T-helper 17 cell (primary cell): ENCODE data around the gene HMG20A. TPM values are rescaled to one million over a fixed set of nuclear protein-coding genes. Genes with fewer than 3 reads are reported as not detected.

ENCODE experiments used
- ATAC-seq: fragments of 150-1000 bp; cut with Tn5 transposase; 2 replicates; pipeline ENCODE4 v1.10.0; 2021; ENCODE audit warnings: mild to moderate bottlenecking, moderate library complexity
- DNase-seq, 3 donors: peaks; one replicate each; pipeline versions ENCODE4 v3.0.0 to v3.0.0-alpha.2; 2020 to 2021
- H3K9me3 ChIP-seq: one replicate; pipeline ENCODE4 v1.7.0; 2013; ENCODE audit warnings: low read length, mild to moderate bottlenecking; ENCODE audit not compliant: control insufficient read depth, poor library complexity, severe bottlenecking
- H3K27ac Mint-ChIP-seq: one replicate; pipeline ENCODE4 v1.8.0; 2022; ENCODE audit warnings: mild to moderate bottlenecking, moderate library complexity, mixed read lengths
- H3K27me3 Mint-ChIP-seq: one replicate; pipeline ENCODE4 v1.8.0; 2022; ENCODE audit warnings: mixed read lengths
- H3K36me3 Mint-ChIP-seq: one replicate; pipeline ENCODE4 v1.8.0; 2022; ENCODE audit warnings: low read depth, mixed read lengths
- H3K4me1 Mint-ChIP-seq: one replicate; pipeline ENCODE4 v1.8.0; 2022; ENCODE audit warnings: mild to moderate bottlenecking, mixed read lengths
- H3K4me3 Mint-ChIP-seq: one replicate; pipeline ENCODE4 v1.8.0; 2022; ENCODE audit warnings: mild to moderate bottlenecking, moderate library complexity, mixed read lengths
- total RNA-seq, 4 donors: library from RNA in 2 of 4; stranded (reverse) in 2 of 4; gene quantifications; one replicate each; pipeline ENCODE4 v1.2.3 and lab custom pipeline; 2022 to 2026

HMG20A gene
- total RNA-seq, 2 donors from 2014 or later, result 22.3 to 30.6 TPM

- no peak overlapping the region for H3K4me3 Mint-ChIP-seq
- H3K9me3 ChIP-seq, result no peaks in the 10 kb centered on the region
- ATAC-seq (no peak), DNase-seq (no peak)
- no peak overlapping the region for H3K27ac Mint-ChIP-seq
- H3K36me3 Mint-ChIP-seq, result peaks cover 2% of the 10 kb centered on the region
- H3K4me1 Mint-ChIP-seq, result peaks cover 3% of the 10 kb centered on the region
- H3K27me3 Mint-ChIP-seq, result peaks cover 20% of the 10 kb centered on the region
These were observed 97.8 kb downstream of the HMG20A start for GRCh38 chr15:77518458-77518857.

GRCh38 chr15:77519540-77519939 lies 98.9 kb downstream of the HMG20A start:
- H3K9me3 ChIP-seq, result no peaks in the 10 kb centered on the region
- ATAC-seq (no peak), DNase-seq (no peak)
- Mint-ChIP-seq H3K27me3 (peaks cover 16% of the 10 kb centered on the region), H3K4me1 (no peaks in the 10 kb centered on the region), H3K27ac (no peak overlapping the region), H3K36me3 (no peaks in the 10 kb centered on the region), H3K4me3 (no peak overlapping the region)

GRCh38 chr15:77521206-77521605 lies 100.5 kb downstream of the HMG20A start:
- Mint-ChIP-seq H3K36me3 (no peaks in the 10 kb centered on the region), H3K4me3 (no peak overlapping the region), H3K4me1 (no peaks in the 10 kb centered on the region), H3K27me3 (peaks cover 12% of the 10 kb centered on the region), H3K27ac (no peak overlapping the region)
- no peak for ATAC-seq
- no peaks in the 10 kb centered on the region for H3K9me3 ChIP-seq
- no peak for DNase-seq

GRCh38 chr15:77525400-77525811 lies 104.7 kb downstream of the HMG20A start:
- Mint-ChIP-seq H3K27ac (no peak overlapping the region), H3K36me3 (no peaks in the 10 kb centered on the region), H3K4me1 (no peaks in the 10 kb centered on the region), H3K4me3 (no peak overlapping the region), H3K27me3 (no peaks in the 10 kb centered on the region)
- no peak for DNase-seq
- no peak for ATAC-seq
- H3K9me3 ChIP-seq, result no peaks in the 10 kb centered on the region

- H3K36me3 Mint-ChIP-seq, result no peaks in the 10 kb centered on the region
- DNase-seq, result no peak
These were observed 105.4 kb downstream of the HMG20A start for GRCh38 chr15:77525907-77526594.

GRCh38 chr15:77526595-77527163 lies 106.0 kb downstream of the HMG20A start:
- H3K9me3 ChIP-seq, result no peaks in the 10 kb centered on the region
- no peaks in the 10 kb centered on the region for H3K36me3 Mint-ChIP-seq
- peaks cover 8% of the 10 kb centered on the region for H3K27me3 Mint-ChIP-seq
- DNase-seq (no peak), ATAC-seq (no peak)
- H3K4me3 Mint-ChIP-seq, result no peak overlapping the region
- no peaks in the 10 kb centered on the region for H3K4me1 Mint-ChIP-seq
- H3K27ac Mint-ChIP-seq, result no peak overlapping the region

More at GRCh38 chr15:77525907-77526594, 105.4 kb downstream of the HMG20A start:
- H3K27me3 Mint-ChIP-seq, result peaks cover 4% of the 10 kb centered on the region
- no peak overlapping the region for H3K27ac Mint-ChIP-seq
- no peaks in the 10 kb centered on the region for H3K9me3 ChIP-seq
- H3K4me3 Mint-ChIP-seq, result no peak overlapping the region
- no peak for ATAC-seq
- no peaks in the 10 kb centered on the region for H3K4me1 Mint-ChIP-seq

- ATAC-seq (no peak), DNase-seq (no peak)
- H3K9me3 ChIP-seq, result no peaks in the 10 kb centered on the region
- no peak overlapping the region for H3K4me3 Mint-ChIP-seq
- peaks cover 13% of the 10 kb centered on the region for H3K27me3 Mint-ChIP-seq
- no peaks in the 10 kb centered on the region for H3K4me1 Mint-ChIP-seq
- H3K27ac Mint-ChIP-seq, result no peak overlapping the region
- H3K36me3 Mint-ChIP-seq, result no peaks in the 10 kb centered on the region
These were observed 106.6 kb downstream of the HMG20A start for GRCh38 chr15:77527164-77527778.

- no peaks in the 10 kb centered on the region for H3K4me1 Mint-ChIP-seq
- ATAC-seq (no peak), DNase-seq (no peak)
- H3K4me3 Mint-ChIP-seq, result no peak overlapping the region
- H3K9me3 ChIP-seq, result no peaks in the 10 kb centered on the region
- H3K27me3 Mint-ChIP-seq, result peaks cover 14% of the 10 kb centered on the region
- H3K36me3 Mint-ChIP-seq, result no peaks in the 10 kb centered on the region
- no peak overlapping the region for H3K27ac Mint-ChIP-seq
These were observed 107.1 kb downstream of the HMG20A start for GRCh38 chr15:77527831-77528231.

GRCh38 chr15:77528290-77528967 lies 107.7 kb downstream of the HMG20A start:
- no peak for DNase-seq
- ATAC-seq, result no peak
- Mint-ChIP-seq H3K4me1 (no peaks in the 10 kb centered on the region), H3K4me3 (no peak overlapping the region), H3K27me3 (peaks cover 14% of the 10 kb centered on the region), H3K36me3 (no peaks in the 10 kb centered on the region), H3K27ac (no peak overlapping the region)
- H3K9me3 ChIP-seq, result no peaks in the 10 kb centered on the region

- H3K9me3 ChIP-seq, result no peaks in the 10 kb centered on the region
- DNase-seq, result no peak
- Mint-ChIP-seq H3K27ac (no peak overlapping the region), H3K4me1 (no peaks in the 10 kb centered on the region), H3K27me3 (peaks cover 14% of the 10 kb centered on the region), H3K4me3 (no peak overlapping the region), H3K36me3 (no peaks in the 10 kb centered on the region)
- ATAC-seq, result no peak
These were observed 108.3 kb downstream of the HMG20A start for GRCh38 chr15:77528968-77529319.

- no peaks in the 10 kb centered on the region for H3K9me3 ChIP-seq
These were observed 108.9 kb downstream of the HMG20A start for GRCh38 chr15:77529394-77530159.

GRCh38 chr15:77530576-77530975 lies 109.9 kb downstream of the HMG20A start:
- no peaks in the 10 kb centered on the region for H3K4me1 Mint-ChIP-seq
- H3K36me3 Mint-ChIP-seq, result no peaks in the 10 kb centered on the region
- ATAC-seq (no peak), DNase-seq (no peak)
- peaks cover 21% of the 10 kb centered on the region for H3K27me3 Mint-ChIP-seq
- H3K9me3 ChIP-seq, result no peaks in the 10 kb centered on the region
- H3K27ac Mint-ChIP-seq, result no peak overlapping the region
- no peak overlapping the region for H3K4me3 Mint-ChIP-seq

More at GRCh38 chr15:77529394-77530159, 108.9 kb downstream of the HMG20A start:
- peaks cover 20% of the 10 kb centered on the region for H3K27me3 Mint-ChIP-seq
- H3K4me3 Mint-ChIP-seq, result no peak overlapping the region
- H3K27ac Mint-ChIP-seq, result no peak overlapping the region
- DNase-seq (no peak), ATAC-seq (no peak)
- H3K4me1 Mint-ChIP-seq, result no peaks in the 10 kb centered on the region
- no peaks in the 10 kb centered on the region for H3K36me3 Mint-ChIP-seq
